Activated CD8-positive, alpha-beta T cell treated with anti-CD3 and anti-CD28 coated beads, Interleukin-2, amount 10 ng/mL, durations not matched to agents 7 days and 5 days (primary cell): Measurements from ENCODE around the gene CDC42EP3. TPM values are rescaled to one million over a fixed set of nuclear protein-coding genes. Genes with fewer than 3 reads are reported as not detected.
A peak's percentile ranks its signal among the peaks of the same experiment; 100 is the strongest.

Experiments
- ATAC-seq: fragments of 150-1000 bp; cut with Tn5 transposase; one replicate; pipeline ENCODE4 v1.10.0; 2021; ENCODE audit warnings: moderate library complexity
- CTCF ChIA-PET: fragments of 350-600 bp; sonication (Branson Sonifier 250); formaldehyde crosslinking; loops from one replicate; lab custom pipeline; 2021; ENCODE audit warnings: antibody characterized with exemption; lab: Charles Lee
- POLR2A ChIA-PET: fragments of 350-600 bp; sonication (Branson Sonifier 250); formaldehyde crosslinking; loops from one replicate; lab custom pipeline; 2021; ENCODE audit warnings: antibody characterized with exemption; lab: Charles Lee
- DNase-seq: peaks from one replicate; pipeline ENCODE4 v3.0.0-alpha.2; 2020
- H3K27ac Mint-ChIP-seq: one replicate; pipeline ENCODE4 v1.8.0; 2021; ENCODE audit warnings: mild to moderate bottlenecking, mixed read lengths
- H3K27me3 Mint-ChIP-seq: one replicate; pipeline ENCODE4 v1.8.0; 2021; ENCODE audit warnings: low read depth, mixed read lengths
- H3K36me3 Mint-ChIP-seq: one replicate; pipeline ENCODE4 v1.8.0; 2021; ENCODE audit warnings: low read depth, mixed read lengths
- H3K4me1 Mint-ChIP-seq: one replicate; pipeline ENCODE4 v1.8.0; 2021; ENCODE audit warnings: low read depth, mixed read lengths
- H3K4me3 Mint-ChIP-seq: one replicate; pipeline ENCODE4 v1.8.0; 2021; ENCODE audit warnings: mild to moderate bottlenecking, mixed read lengths
- H3K9me3 Mint-ChIP-seq: one replicate; pipeline ENCODE4 v1.8.0; 2022; ENCODE audit warnings: mixed read lengths; ENCODE audit not compliant: insufficient read depth
- total RNA-seq, 2 experiments: library from RNA; stranded (reverse); gene quantifications; one replicate each; pipeline ENCODE4 v1.2.3, GENCODE V29; 2021

The CDC42EP3 gene
- total RNA-seq, 2 experiments from 2014 or later: 30.1 to 33.2 TPM

DNA sequence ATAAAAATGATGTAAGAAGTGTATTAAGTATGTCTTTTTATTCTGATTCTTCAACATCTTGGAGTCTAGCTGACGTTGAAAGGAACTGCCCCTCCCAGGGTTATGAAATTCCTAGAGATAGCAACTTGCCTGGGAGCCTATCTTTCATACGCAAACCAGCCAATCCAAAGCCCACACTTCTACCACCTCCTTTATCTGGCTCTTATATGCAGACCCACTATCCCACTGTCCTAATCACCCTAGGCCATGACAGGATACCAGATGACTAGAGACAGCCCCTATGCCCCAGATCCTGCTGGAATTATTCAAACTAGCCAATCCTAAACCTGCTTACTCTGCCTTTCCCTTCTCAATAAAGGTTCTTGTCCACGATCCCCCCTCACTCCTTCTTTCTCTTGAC lies 11.8 kb upstream of the CDC42EP3 start:
- Mint-ChIP-seq H3K4me3 (no peak overlapping the region), H3K27me3 (no peaks in the 10 kb centered on the region), H3K4me1 (peaks cover 23% of the 10 kb centered on the region), H3K27ac (peak overlapping the region; percentile 94), H3K36me3 (peaks cover 26% of the 10 kb centered on the region), H3K9me3 (peaks cover 21% of the 10 kb centered on the region)
- DNase-seq (no peak), ATAC-seq (no peak)
- ChIA-PET POLR2A (interaction anchor here (0.6 to 1.0 kb wide), 2 partner anchors 10 to 342 kb away, joined by 3 to 4 read pairs; no protein-coding TSS in a partner anchor), CTCF (interaction anchor here (1.6 to 1.7 kb wide), 2 partner anchors 194 to 268 kb away, joined by 4 to 7 read pairs; no protein-coding TSS in a partner anchor)

DNA sequence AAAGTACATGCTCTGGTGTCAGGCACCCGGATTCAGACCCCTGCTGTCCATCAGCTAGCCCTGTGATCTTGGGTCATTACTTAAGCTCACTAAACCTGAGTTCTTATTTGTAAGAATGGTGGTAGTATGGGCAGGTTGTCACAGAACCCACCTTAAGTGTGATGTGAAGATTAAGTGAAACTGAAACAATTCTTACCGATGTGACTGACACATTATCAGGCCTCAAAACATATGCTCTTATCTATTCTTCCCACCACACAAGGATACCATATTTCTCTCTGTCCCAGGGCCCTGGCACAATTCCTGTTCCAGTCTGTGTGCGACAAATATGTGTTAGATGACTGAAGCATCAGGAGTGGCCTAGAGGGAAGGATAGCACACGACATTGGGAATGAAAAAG lies 11.0 kb upstream of the CDC42EP3 start:
- Mint-ChIP-seq H3K36me3 (peaks cover 26% of the 10 kb centered on the region), H3K4me1 (peaks cover 23% of the 10 kb centered on the region), H3K4me3 (no peak overlapping the region), H3K27ac (peak overlapping the region; percentile 27), H3K27me3 (no peaks in the 10 kb centered on the region), H3K9me3 (peaks cover 21% of the 10 kb centered on the region)
- POLR2A ChIA-PET: no interaction called here
- CTCF ChIA-PET: interaction anchor here (1.6 to 1.7 kb wide), 2 partner anchors 195 to 267 kb away, joined by 4 to 7 read pairs; no protein-coding TSS in a partner anchor
- DNase-seq: no peak
- ATAC-seq: no peak

DNA sequence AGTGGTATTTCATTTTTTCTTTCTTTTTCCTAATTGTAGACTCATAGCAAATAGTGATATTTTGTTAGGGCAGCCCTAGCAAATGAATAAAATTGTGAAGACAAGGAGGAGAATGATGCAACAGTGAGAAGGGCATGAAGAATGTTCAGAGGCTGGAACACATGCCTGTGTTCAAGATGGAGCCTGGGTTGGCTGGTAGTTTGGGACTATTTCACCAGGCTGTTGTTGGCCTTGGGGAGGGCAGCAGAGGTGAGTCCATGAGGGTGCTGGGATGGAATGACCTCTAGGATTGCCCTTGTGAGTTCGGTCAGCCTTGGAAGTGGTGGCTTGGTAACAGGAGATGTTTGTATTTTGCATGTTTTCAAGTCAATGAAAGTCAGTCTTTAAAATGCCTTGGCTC lies 10.1 kb upstream of the CDC42EP3 start:
- H3K4me1 Mint-ChIP-seq: peaks cover 23% of the 10 kb centered on the region
- H3K27me3 Mint-ChIP-seq: no peaks in the 10 kb centered on the region
- ChIA-PET POLR2A (no interaction called here), CTCF (no interaction called here)
- DNase-seq (no peak), ATAC-seq (no peak)
- no peak overlapping the region for H3K4me3 Mint-ChIP-seq
- no peak overlapping the region for H3K27ac Mint-ChIP-seq
- H3K36me3 Mint-ChIP-seq: peaks cover 26% of the 10 kb centered on the region
- H3K9me3 Mint-ChIP-seq: peaks cover 21% of the 10 kb centered on the region

DNA sequence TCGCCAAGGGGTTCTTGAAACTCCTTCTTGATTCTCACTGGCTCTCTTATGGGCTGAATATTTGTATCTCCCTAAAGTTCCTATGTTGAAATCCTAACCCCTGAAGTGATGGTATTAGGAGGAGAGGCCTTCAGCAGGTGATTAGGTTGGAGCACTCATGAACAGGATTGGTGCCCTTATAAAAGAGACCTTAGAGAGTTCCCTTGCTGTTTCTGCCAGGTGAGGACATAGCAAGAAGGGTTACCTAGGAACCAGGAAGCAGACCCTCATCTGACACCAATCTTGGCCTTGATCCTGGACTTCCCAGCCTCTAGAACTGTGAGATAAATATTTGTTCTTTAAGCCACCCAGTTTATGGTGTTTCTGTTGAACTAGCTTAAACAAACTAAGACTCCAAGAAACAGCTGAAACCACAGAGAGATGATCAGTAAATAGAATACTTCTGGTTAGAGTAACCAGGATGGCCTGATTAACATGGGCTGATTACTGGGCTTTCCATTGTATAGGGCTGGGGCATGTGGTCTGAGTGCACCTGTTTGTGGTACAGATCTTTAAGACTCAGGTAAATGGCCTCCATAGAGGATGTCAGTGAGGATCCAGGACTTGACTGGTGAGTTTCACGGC lies 7.7 kb upstream of the CDC42EP3 start:
- CTCF ChIA-PET: no interaction called here
- H3K4me1 Mint-ChIP-seq: peaks cover 19% of the 10 kb centered on the region
- ATAC-seq: no peak

DNA sequence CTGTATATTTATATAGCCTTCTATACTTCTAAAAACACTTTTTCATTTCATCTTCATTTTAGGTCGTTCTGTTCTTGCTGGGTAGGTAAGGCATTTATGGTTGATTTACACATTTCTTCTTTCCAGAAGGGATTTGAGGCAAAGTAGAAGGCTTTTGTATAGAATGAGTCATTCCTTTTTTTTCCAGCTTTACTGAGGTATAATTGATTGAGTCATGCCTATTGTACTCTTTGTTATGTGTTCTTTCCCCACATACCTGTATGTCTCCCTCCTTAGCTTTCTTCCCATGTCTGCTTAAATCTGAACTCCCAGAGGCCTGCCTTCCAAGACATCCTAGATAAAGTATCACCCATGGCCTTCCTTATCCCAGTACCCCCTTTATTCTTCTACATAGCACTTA lies 4.8 kb upstream of the CDC42EP3 start:
- ChIA-PET POLR2A (no interaction called here), CTCF (interaction anchor here (0.9 kb wide), 1 partner anchor 280 kb away, joined by 4 read pairs; no protein-coding TSS in a partner anchor)
- Mint-ChIP-seq H3K4me1 (peaks cover 5% of the 10 kb centered on the region), H3K9me3 (peaks cover 3% of the 10 kb centered on the region), H3K36me3 (peaks cover 7% of the 10 kb centered on the region), H3K27me3 (no peaks in the 10 kb centered on the region), H3K4me3 (no peak overlapping the region), H3K27ac (no peak overlapping the region)
- DNase-seq: no peak
- no peak for ATAC-seq

More for the DNA sequence above, 7.7 kb upstream of the CDC42EP3 start:
- Mint-ChIP-seq H3K9me3 (peaks cover 13% of the 10 kb centered on the region), H3K27ac (no peak overlapping the region), H3K27me3 (no peaks in the 10 kb centered on the region), H3K36me3 (peaks cover 24% of the 10 kb centered on the region), H3K4me3 (no peak overlapping the region)
- POLR2A ChIA-PET: no interaction called here
- DNase-seq: no peak

DNA sequence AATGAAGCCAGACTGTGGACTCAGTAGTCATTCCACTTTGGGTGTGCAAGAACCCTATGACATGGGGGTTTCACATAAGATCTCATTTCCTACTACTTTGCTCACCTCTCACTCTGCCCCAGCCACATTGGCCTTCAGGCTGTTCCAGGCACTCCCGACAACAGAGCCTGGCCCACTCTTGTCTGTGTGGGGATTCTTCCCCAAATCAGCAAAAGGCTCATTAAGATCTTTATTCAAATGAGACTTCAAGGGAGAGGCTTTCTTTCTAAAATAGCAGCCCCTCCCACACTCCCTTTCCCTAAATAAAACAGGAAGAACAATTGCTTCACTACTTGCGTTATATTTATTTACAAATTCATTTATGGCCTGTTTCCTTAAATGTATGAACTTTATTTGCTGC lies 3.5 kb upstream of the CDC42EP3 start:
- Mint-ChIP-seq H3K27ac (no peak overlapping the region), H3K4me3 (no peak overlapping the region), H3K36me3 (peaks cover 10% of the 10 kb centered on the region), H3K9me3 (no peaks in the 10 kb centered on the region), H3K4me1 (peaks cover 11% of the 10 kb centered on the region), H3K27me3 (no peaks in the 10 kb centered on the region)
- DNase-seq: no peak
- POLR2A ChIA-PET: no interaction called here
- CTCF ChIA-PET: no interaction called here
- ATAC-seq: no peak

DNA sequence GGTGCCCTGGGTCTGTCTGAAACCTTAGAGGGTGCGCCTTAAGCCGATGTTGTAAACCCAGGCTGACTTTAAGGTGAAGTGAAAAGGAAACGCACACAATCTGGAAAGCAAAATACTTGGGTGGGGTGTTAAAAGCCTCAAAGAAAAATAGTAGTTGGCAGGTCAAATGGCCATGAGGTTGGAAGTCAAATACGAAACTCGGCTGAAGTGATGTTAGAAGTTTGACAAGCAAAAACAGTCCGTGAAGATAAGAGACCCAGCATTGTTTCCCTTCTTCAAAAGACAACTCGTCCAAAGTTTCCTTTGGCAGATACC lies 1.4 kb upstream of the CDC42EP3 start:
- H3K9me3 Mint-ChIP-seq: no peaks in the 10 kb centered on the region
- H3K27ac Mint-ChIP-seq: peak overlapping the region; percentile 67
- H3K27me3 Mint-ChIP-seq: no peaks in the 10 kb centered on the region
- H3K4me3 Mint-ChIP-seq: peak overlapping the region; percentile 83
- DNase-seq (no peak), ATAC-seq (no peak)
- H3K4me1 Mint-ChIP-seq: peaks cover 31% of the 10 kb centered on the region
- peaks cover 24% of the 10 kb centered on the region for H3K36me3 Mint-ChIP-seq
- ChIA-PET CTCF (interaction anchor here (1.0 to 1.6 kb wide), 5 partner anchors 24 to 277 kb away, joined by 4 to 8 read pairs (median 4); no protein-coding TSS in a partner anchor), POLR2A (interaction anchor here (0.6 to 1.6 kb wide), 6 partner anchors 11 to 73 kb away, joined by 3 to 6 read pairs (median 3); no protein-coding TSS in a partner anchor)

DNA sequence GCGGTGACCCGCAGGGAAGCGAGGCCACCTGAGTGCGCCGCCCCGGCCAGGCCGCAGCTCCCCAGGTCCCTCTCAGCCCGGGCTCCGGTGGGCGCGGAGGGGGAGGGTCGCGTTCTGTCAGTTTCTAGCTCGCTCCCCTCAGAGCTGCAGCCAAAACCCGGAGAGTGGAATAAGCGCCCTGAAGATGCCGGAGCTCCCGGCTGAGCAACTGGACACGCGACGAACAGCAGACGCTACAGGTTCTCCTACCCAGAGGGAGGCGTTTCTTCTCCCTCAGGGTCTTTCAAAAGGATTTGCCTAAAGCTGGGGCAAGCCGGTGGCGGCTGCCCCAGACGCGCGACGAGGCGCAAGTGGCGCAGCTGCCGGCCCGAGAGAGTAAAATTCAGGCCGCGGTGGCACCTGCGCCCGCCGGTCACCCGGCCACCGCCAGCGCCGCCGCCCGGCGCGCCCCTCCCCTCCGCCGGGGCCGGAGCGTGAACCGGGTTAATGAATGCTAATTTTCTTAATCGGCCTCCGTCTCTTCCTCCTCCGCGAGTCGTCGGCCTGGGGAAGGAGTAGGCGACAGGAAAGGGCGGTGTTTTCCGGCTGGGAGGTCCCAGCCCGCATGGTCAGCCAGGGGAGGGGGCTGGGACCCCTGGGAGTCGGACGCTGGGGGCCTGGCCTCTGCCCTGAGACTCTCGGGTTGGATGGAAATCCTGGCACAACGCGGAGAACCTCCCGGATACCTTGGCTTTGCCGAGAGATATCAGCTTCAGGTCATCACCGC lies 845 bp upstream of the CDC42EP3 start:
- Mint-ChIP-seq H3K27me3 (no peaks in the 10 kb centered on the region), H3K4me1 (peaks cover 33% of the 10 kb centered on the region), H3K4me3 (peak overlapping the region; percentile 83), H3K36me3 (peaks cover 27% of the 10 kb centered on the region), H3K27ac (peak overlapping the region; percentile 86), H3K9me3 (no peaks in the 10 kb centered on the region)
- DNase-seq (peak; percentile 75), ATAC-seq (peak; percentile 40)
- CTCF ChIA-PET: interaction anchor here (0.9 to 1.6 kb wide), 7 partner anchors 23 to 281 kb away, joined by 3 to 8 read pairs (median 4); no protein-coding TSS in a partner anchor
- POLR2A ChIA-PET: interaction anchor here (0.6 to 1.6 kb wide), 9 partner anchors 11 to 85 kb away, joined by 3 to 6 read pairs (median 3); no protein-coding TSS in a partner anchor

DNA sequence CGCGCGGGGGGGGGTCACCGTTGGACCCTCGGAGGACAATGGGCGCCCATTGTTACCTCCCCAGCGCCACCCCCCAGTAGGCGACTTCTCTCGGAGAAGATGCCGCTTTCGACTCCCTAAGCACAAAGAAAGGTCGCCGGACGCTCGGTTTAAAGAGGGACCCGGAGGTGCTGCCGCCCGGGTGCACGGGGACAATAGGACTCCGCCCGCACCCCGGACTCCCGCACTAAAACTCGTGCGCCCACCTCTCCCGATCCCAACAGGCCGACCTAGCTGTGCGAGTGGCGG lies 318 bp upstream of the CDC42EP3 start:
- Mint-ChIP-seq H3K36me3 (peaks cover 31% of the 10 kb centered on the region), H3K4me1 (peaks cover 39% of the 10 kb centered on the region), H3K9me3 (no peaks in the 10 kb centered on the region), H3K27me3 (no peaks in the 10 kb centered on the region), H3K27ac (peak overlapping the region; percentile 86), H3K4me3 (peak overlapping the region; percentile 83)
- POLR2A ChIA-PET: interaction anchor here (0.7 to 1.6 kb wide), 7 partner anchors 15 to 85 kb away, joined by 3 to 6 read pairs (median 3); no protein-coding TSS in a partner anchor
- CTCF ChIA-PET: interaction anchor here (0.9 to 1.6 kb wide), 7 partner anchors 23 to 281 kb away, joined by 3 to 8 read pairs (median 4); no protein-coding TSS in a partner anchor
- no peak for DNase-seq
- no peak for ATAC-seq

DNA sequence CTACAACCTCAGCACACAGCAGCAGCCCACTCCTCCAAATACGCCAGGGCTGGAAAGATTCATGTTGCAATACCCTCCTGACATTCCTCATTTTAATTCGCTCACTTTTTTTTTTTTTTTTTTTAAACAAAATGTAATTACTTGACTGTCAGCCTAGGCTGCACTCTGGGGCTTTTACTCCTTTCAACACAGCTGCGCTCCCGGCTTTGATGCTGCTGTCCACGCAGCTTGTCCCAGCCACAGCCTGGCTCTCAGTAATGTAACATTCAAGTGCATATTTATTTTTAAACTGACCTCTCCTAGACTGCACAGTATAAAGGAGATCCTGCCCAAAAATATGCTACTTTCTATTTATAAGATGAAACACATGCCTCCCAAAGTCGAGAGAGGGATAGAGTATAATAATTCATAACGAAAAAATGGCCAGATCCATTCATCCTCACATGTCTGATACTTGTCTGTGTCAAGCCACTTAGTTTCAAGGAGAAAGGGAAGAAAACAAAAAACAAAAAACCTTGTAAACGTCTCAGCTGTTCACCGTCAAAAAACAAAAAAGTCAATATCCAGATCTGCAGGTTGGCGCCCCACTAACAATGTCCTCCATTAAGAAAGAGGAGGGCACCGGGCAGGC lies 949 bp downstream of the CDC42EP3 start:
- Mint-ChIP-seq H3K4me1 (peaks cover 48% of the 10 kb centered on the region), H3K36me3 (peaks cover 39% of the 10 kb centered on the region), H3K4me3 (peak overlapping the region; percentile 81), H3K27ac (peak overlapping the region; percentile 81), H3K9me3 (no peaks in the 10 kb centered on the region), H3K27me3 (no peaks in the 10 kb centered on the region)
- ATAC-seq (no peak), DNase-seq (no peak)
- CTCF ChIA-PET: interaction anchor here (0.9 to 2.0 kb wide), 8 partner anchors 13 to 275 kb away, joined by 3 to 9 read pairs (median 4); no protein-coding TSS in a partner anchor
- POLR2A ChIA-PET: interaction anchor here (0.7 to 1.2 kb wide), 3 partner anchors 17 to 121 kb away, joined by 3 to 7 read pairs (median 5); no protein-coding TSS in a partner anchor

DNA sequence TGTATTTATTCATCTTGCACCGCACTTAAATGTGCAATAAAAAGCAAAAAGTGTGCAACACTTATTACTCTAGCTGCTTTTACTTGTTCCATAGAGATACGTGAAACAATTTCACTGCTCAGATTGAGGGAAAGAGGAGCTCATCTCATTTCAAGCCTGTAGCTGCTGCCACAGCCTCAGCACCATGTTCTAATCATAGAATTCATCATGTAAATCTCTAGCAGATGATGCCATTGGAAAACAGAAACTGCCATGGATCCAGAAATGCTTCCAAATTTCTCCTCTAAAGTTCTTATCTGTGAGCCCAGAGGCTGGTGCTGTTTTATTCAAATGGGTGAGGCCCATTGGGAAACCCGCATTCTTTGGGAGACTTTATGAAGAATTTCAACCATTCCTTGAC lies 2.0 kb downstream of the CDC42EP3 start:
- Mint-ChIP-seq H3K36me3 (peaks cover 44% of the 10 kb centered on the region), H3K4me1 (peaks cover 50% of the 10 kb centered on the region), H3K27me3 (no peaks in the 10 kb centered on the region), H3K27ac (no peak overlapping the region), H3K9me3 (no peaks in the 10 kb centered on the region), H3K4me3 (peak overlapping the region; percentile 81)
- ATAC-seq (no peak), DNase-seq (no peak)
- ChIA-PET CTCF (interaction anchor here (1.0 to 2.0 kb wide), 5 partner anchors 12 to 273 kb away, joined by 3 to 4 read pairs (median 4); no protein-coding TSS in a partner anchor), POLR2A (interaction anchor here (1.1 kb wide), 1 partner anchor 15 kb away, joined by 3 read pairs; no protein-coding TSS in a partner anchor)
